Measurements from ENCODE around the gene MED13L.

Gene MED13L

GRCh38 chr12:116277467-116278278 lies at the start of gene MED13L:
Gene MED13L (minus strand): TSS chr12:116277693. CDS start chr12:116277131, 562 bp downstream.
- TF ChIP-seq CTCF (IDR thresholded peaks at IDR 0.05): no peak
- Mint-ChIP-seq H3K4me3 (peak within 1 kb of the TSS; percentile 96), H3K4me1 (peaks cover 62% of the 10 kb centered on the region), H3K36me3 (ENCODE audit: low read depth) (peaks cover 1% of the 10 kb centered on the region), H3K27ac (peak within 1 kb of the TSS; percentile 91), H3K9me3 (peaks cover under 1% of the 10 kb centered on the region), H3K27me3 (ENCODE audit: low read depth, poor library complexity) (peaks cover 8% of the 10 kb centered on the region)
- DNase-seq: peak; percentile 91

DNA sequence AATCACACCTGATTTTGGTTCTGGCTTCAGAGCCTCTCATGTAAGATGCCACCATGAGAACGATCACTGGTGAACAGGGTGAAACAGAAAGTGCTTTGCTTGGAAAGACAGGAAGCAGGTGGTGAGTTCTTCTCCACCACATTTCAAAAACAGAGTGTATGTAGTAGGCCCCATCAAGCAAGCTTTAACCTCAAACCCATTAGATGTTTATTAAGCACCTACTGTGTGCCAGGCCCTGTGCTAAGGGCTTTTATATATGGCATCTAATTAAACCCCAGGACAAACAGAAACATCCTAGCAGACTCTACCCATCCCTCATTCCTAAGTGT lies 47.8 kb upstream of the MED13L start:
- Mint-ChIP-seq H3K27ac (no peak overlapping the region), H3K36me3 (ENCODE audit: low read depth) (no peaks in the 10 kb centered on the region), H3K27me3 (ENCODE audit: low read depth, poor library complexity) (no peaks in the 10 kb centered on the region), H3K4me3 (no peak overlapping the region), H3K4me1 (peaks cover 2% of the 10 kb centered on the region), H3K9me3 (peaks cover 14% of the 10 kb centered on the region)
- TF ChIP-seq CTCF (IDR thresholded peaks at IDR 0.05): no peak
- no peak for DNase-seq

DNA sequence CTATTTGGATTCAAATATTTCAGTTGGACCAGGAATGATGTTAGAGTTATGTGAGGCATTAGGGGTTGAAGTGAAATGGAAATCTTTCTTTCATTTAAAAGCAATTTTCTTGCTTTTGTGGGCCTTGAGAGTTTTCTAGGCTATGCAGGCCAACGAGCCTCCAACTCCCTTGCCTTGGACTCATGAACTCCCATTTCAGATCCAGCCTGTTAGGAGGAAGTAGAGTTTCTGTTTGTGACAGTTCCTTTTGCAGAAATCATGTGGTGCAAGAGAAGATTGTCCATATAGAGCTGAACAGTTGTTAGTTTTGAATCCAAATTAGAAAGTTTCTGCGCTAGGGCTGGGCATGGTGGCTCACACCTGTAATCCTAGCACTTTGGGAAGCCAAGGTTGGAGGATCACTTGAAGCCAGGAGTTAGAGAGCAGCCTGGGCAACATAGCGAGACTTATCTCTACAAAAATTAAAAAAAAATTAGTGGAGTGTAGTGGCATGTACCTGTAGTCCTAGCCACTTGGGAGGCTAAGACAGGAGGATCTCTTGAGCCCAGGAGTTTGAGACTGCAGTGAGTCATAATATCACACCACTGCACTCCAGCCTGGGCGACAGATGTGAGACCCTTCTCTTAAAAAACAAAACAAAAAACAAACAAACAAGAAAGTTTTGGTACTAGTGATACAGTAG lies 47.3 kb upstream of the MED13L start:
- no peaks in the 10 kb centered on the region for H3K27me3 Mint-ChIP-seq (ENCODE audit: low read depth, poor library complexity)
- no peak for TF ChIP-seq CTCF (IDR thresholded peaks at IDR 0.05)
- H3K4me1 Mint-ChIP-seq: peaks cover 7% of the 10 kb centered on the region
- no peak for DNase-seq
- H3K36me3 Mint-ChIP-seq (ENCODE audit: low read depth): no peaks in the 10 kb centered on the region
- no peak overlapping the region for H3K27ac Mint-ChIP-seq
- H3K9me3 Mint-ChIP-seq: peaks cover 14% of the 10 kb centered on the region
- no peak overlapping the region for H3K4me3 Mint-ChIP-seq

GRCh38 chr12:116323406-116324386 lies 46.2 kb upstream of the MED13L start:
- no peak for DNase-seq
- no peaks in the 10 kb centered on the region for H3K27me3 Mint-ChIP-seq (ENCODE audit: low read depth, poor library complexity)

GRCh38 chr12:116321913-116322312 lies 44.4 kb upstream of the MED13L start:
- Mint-ChIP-seq H3K27me3 (ENCODE audit: low read depth, poor library complexity) (peaks cover 6% of the 10 kb centered on the region), H3K4me1 (peaks cover 24% of the 10 kb centered on the region), H3K9me3 (peaks cover 4% of the 10 kb centered on the region), H3K4me3 (no peak overlapping the region), H3K27ac (no peak overlapping the region), H3K36me3 (ENCODE audit: low read depth) (no peaks in the 10 kb centered on the region)
- no peak for TF ChIP-seq CTCF (IDR thresholded peaks at IDR 0.05)
- no peak for DNase-seq

More at GRCh38 chr12:116323406-116324386, 46.2 kb upstream of the MED13L start:
- Mint-ChIP-seq H3K36me3 (ENCODE audit: low read depth) (no peaks in the 10 kb centered on the region), H3K4me1 (peaks cover 18% of the 10 kb centered on the region), H3K9me3 (peaks cover 13% of the 10 kb centered on the region), H3K27ac (no peak overlapping the region), H3K4me3 (no peak overlapping the region)
- no peak for TF ChIP-seq CTCF (IDR thresholded peaks at IDR 0.05)

All from nephron progenitor cell (in vitro differentiated cells).